HuH-7.5 (cell line): ENCODE measurements around the gene TANC1.

Source experiments
- DNase-seq: peaks from one replicate; pipeline ENCODE4 v3.0.0; 2011; ENCODE audit warnings: low spot score

Gene TANC1

GRCh38 chr2:159225025-159226016 lies 256.9 kb downstream of the TANC1 start:
- DNase-seq, result no peak

GRCh38 chr2:159226059-159226461 lies 257.6 kb downstream of the TANC1 start:
- DNase-seq, result no peak

- DNase-seq, result no peak
These were observed 258.4 kb downstream of the TANC1 start for GRCh38 chr2:159226608-159227385.

- no peak for DNase-seq
These were observed 259.0 kb downstream of the TANC1 start for GRCh38 chr2:159227467-159227866.

- DNase-seq, result no peak
These were observed 259.7 kb downstream of the TANC1 start for GRCh38 chr2:159228081-159228581.

GRCh38 chr2:159229476-159230144 lies 261.2 kb downstream of the TANC1 start:
- no peak for DNase-seq

GRCh38 chr2:159230145-159230877 lies 261.9 kb downstream of the TANC1 start:
- DNase-seq, result no peak

GRCh38 chr2:159232456-159233170 lies 264.2 kb downstream of the TANC1 start:
- DNase-seq, result no peak

- DNase-seq, result no peak
These were observed 266.4 kb downstream of the TANC1 start for GRCh38 chr2:159234868-159235267.

- DNase-seq, result no peak
These were observed 275.1 kb downstream of the TANC1 start for GRCh38 chr2:159243529-159243928.

GRCh38 chr2:159246325-159246988 lies 278.0 kb downstream of the TANC1 start:
- no peak for DNase-seq

GRCh38 chr2:159249990-159250715 lies 281.7 kb downstream of the TANC1 start:
- DNase-seq, result no peak

- no peak for DNase-seq
These were observed 283.1 kb downstream of the TANC1 start for GRCh38 chr2:159251296-159252173.

- no peak for DNase-seq
These were observed 284.5 kb downstream of the TANC1 start for GRCh38 chr2:159252905-159253304.

GRCh38 chr2:159256159-159256558 lies 287.7 kb downstream of the TANC1 start:
- DNase-seq, result no peak

- no peak for DNase-seq
These were observed 293.8 kb downstream of the TANC1 start for GRCh38 chr2:159262226-159262625.

- no peak for DNase-seq
These were observed 294.5 kb downstream of the TANC1 start for GRCh38 chr2:159262904-159263303.

GRCh38 chr2:159265171-159265576 lies 296.7 kb downstream of the TANC1 start:
- no peak for DNase-seq

- DNase-seq, result no peak
These were observed 298.1 kb downstream of the TANC1 start for GRCh38 chr2:159266554-159266953.
